Measurements from ENCODE around the gene POLR2L.
A peak's percentile ranks its signal among the peaks of the same experiment; 100 is the strongest.

The POLR2L gene

GRCh38 chr11:841981-842369 is 354 bp downstream of the POLR2L start:
- TF ChIP-seq CTCF (IDR thresholded peaks at IDR 0.05; ENCODE audit: control insufficient read depth, insufficient read depth, low read depth, low read length, missing control alignments): no peak
- peak overlapping the region; percentile 70 for H3K4me3 ChIP-seq (ENCODE audit: control insufficient read depth, low read depth, low read length)
- DNase-seq (ENCODE audit: low read depth): no peak

- no peak for DNase-seq (ENCODE audit: low read depth)
- peak overlapping the region; percentile 70 for H3K4me3 ChIP-seq (ENCODE audit: control insufficient read depth, low read depth, low read length)
- peak; percentile 56 for TF ChIP-seq CTCF (IDR thresholded peaks at IDR 0.05; ENCODE audit: control insufficient read depth, insufficient read depth, low read depth, low read length, missing control alignments)
Observed at GRCh38 chr11:839875-840617, 2.3 kb downstream of the POLR2L start.

DNA sequence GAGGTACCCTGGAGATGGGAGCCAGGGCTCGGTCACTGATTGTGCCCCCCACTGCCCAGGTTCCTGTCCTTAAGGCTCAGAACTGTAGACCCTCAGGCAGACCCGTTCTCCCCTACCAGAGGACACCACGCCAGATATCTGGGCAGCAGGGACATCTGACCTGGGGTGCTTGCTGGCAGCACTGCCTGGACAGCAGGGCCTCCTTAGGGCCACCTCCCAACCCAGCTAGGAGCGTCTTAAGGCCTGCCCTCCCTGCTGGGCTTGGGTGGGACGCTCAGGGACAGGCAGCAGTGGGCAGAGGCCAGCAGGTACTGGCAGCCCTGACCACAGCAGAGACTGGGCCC is 3.1 kb downstream of the POLR2L start:
- DNase-seq (ENCODE audit: low read depth): no peak
- no peak for TF ChIP-seq CTCF (IDR thresholded peaks at IDR 0.05; ENCODE audit: control insufficient read depth, insufficient read depth, low read depth, low read length, missing control alignments)

DNA sequence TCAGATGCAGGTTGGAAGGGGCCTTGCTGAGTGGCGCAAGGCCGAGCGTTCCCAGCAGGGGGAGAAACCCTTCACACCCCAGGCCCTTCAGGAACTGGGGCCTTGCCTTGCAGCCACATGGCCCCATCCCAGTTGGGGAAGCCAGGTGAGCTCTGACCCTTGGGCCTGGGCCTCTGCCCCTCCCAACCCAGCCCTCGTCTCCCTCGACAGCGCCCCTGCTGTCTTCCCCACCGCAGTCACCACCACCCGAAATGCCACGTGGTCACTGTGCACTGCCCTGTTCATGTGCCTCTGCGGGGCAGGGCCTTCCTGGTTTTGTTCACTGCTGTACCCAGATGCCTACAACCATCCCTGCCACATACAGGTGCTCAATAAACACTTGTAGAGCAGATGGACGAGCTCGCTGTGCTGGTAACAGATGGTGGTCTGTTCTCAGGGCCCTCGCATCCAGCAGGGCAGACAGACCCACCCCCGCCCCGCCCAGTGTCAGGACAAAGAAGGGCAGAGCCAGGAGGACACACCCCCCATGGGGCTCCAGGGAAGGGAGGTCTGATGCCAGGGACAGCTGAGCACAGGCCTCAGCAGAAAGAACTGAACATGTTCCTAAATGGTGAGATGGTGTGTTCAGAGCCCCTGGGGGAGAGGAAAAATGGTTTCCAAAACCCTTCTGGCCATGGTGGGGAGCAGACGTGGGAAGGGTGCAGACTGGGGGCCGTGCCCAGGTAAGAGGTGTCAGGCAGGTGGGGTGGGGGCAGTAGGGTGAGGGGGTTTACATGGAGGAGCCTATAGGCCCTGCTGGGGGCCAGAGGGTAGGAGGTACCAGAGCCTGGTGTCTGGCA is 3.7 kb downstream of the POLR2L start:
- DNase-seq (ENCODE audit: low read depth): no peak

More for the DNA sequence above, 3.1 kb downstream of the POLR2L start:
- no peak overlapping the region for H3K4me3 ChIP-seq (ENCODE audit: control insufficient read depth, low read depth, low read length)

DNA sequence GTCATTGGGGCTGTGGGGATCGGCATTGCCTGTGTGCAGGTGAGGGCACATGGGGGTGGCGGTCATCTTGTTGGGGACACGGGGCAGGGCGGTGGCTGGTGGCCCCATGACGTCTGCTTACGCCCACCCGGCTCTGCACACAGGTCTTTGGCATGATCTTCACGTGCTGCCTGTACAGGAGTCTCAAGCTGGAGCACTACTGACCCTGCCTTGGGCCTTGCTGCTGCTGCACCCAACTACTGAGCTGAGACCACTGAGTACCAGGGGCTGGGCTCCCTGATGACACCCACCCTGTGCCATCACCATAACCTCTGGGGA is 4.4 kb downstream of the POLR2L start:
- no peak overlapping the region for H3K4me3 ChIP-seq (ENCODE audit: control insufficient read depth, low read depth, low read length)
- no peak for TF ChIP-seq CTCF (IDR thresholded peaks at IDR 0.05; ENCODE audit: control insufficient read depth, insufficient read depth, low read depth, low read length, missing control alignments)
- DNase-seq (ENCODE audit: low read depth): no peak

More for the DNA sequence above, 3.7 kb downstream of the POLR2L start:
- TF ChIP-seq CTCF (IDR thresholded peaks at IDR 0.05; ENCODE audit: control insufficient read depth, insufficient read depth, low read depth, low read length, missing control alignments): peak; percentile 33
- H3K4me3 ChIP-seq (ENCODE audit: control insufficient read depth, low read depth, low read length): no peak overlapping the region

GRCh38 chr11:837189-837989 is 4.9 kb downstream of the POLR2L start:
- TF ChIP-seq CTCF (IDR thresholded peaks at IDR 0.05; ENCODE audit: control insufficient read depth, insufficient read depth, low read depth, low read length, missing control alignments): no peak
- H3K4me3 ChIP-seq (ENCODE audit: control insufficient read depth, low read depth, low read length): no peak overlapping the region
- no peak for DNase-seq (ENCODE audit: low read depth)

All from AG09309 (cell line).